Measurements from ENCODE around the gene DGAT2. TPM values are rescaled to one million over a fixed set of nuclear protein-coding genes. Genes with fewer than 3 reads are reported as not detected.

Gene DGAT2
- total RNA-seq, 4 donors from 2014 or later: 67.7 to 663 (median 270) TPM

GRCh38 chr11:75771646-75772410 lies 3.2 kb downstream of the DGAT2 start:
- DNase-seq (ENCODE audit: low spot score) (peak; percentile 32), ATAC-seq (ENCODE audit: low FRiP score) (peak; percentile 58)
- no peak for TF ChIP-seq CTCF (IDR thresholded peaks at IDR 0.05)

- DNase-seq (ENCODE audit: low spot score) (no peak), ATAC-seq (ENCODE audit: low FRiP score) (no peak)
- no peak for TF ChIP-seq CTCF (IDR thresholded peaks at IDR 0.05)
These were observed 5.2 kb downstream of the DGAT2 start for GRCh38 chr11:75773595-75774353.

GRCh38 chr11:75775056-75775455 lies 6.5 kb downstream of the DGAT2 start:
- no peak for ATAC-seq (ENCODE audit: low FRiP score)
- TF ChIP-seq CTCF (IDR thresholded peaks at IDR 0.05): no peak
- DNase-seq (ENCODE audit: low spot score): no peak

- DNase-seq (ENCODE audit: low spot score) (no peak), ATAC-seq (ENCODE audit: low FRiP score) (no peak)
- TF ChIP-seq CTCF (IDR thresholded peaks at IDR 0.05): no peak
These were observed 8.0 kb downstream of the DGAT2 start for GRCh38 chr11:75776546-75776945.

GRCh38 chr11:75777461-75778110 lies 9.0 kb downstream of the DGAT2 start:
- no peak for TF ChIP-seq CTCF (IDR thresholded peaks at IDR 0.05)
- DNase-seq (ENCODE audit: low spot score): no peak

GRCh38 chr11:75778962-75779361 lies 10.4 kb downstream of the DGAT2 start:
- TF ChIP-seq CTCF (IDR thresholded peaks at IDR 0.05): no peak
- no peak for DNase-seq (ENCODE audit: low spot score)

More at GRCh38 chr11:75777461-75778110, 9.0 kb downstream of the DGAT2 start:
- no peak for ATAC-seq (ENCODE audit: low FRiP score)

More at GRCh38 chr11:75778962-75779361, 10.4 kb downstream of the DGAT2 start:
- ATAC-seq (ENCODE audit: low FRiP score): no peak

All from omental fat pad (tissue), 4 donors.